Endothelial cell (in vitro differentiated cells): Measurements from ENCODE around the gene PPP1R14C. TPM values are rescaled to one million over a fixed set of nuclear protein-coding genes. Genes with fewer than 3 reads are reported as not detected.

Experiments
- DNase-seq: peaks from one replicate; pipeline ENCODE4 v3.0.0; 2021; ENCODE audit warnings: low spot score
- H3K27ac Mint-ChIP-seq: one replicate; pipeline ENCODE4 v1.8.0; 2021; ENCODE audit warnings: mixed read lengths, inconsistent platforms; ENCODE audit not compliant: unreplicated experiment
- H3K27me3 Mint-ChIP-seq: one replicate; pipeline ENCODE4 v1.8.0; 2021; ENCODE audit warnings: mild to moderate bottlenecking, moderate library complexity, mixed read lengths, inconsistent platforms; ENCODE audit not compliant: unreplicated experiment
- H3K36me3 Mint-ChIP-seq: one replicate; pipeline ENCODE4 v1.8.0; 2021; ENCODE audit warnings: mild to moderate bottlenecking, low read depth, mixed read lengths, inconsistent platforms; ENCODE audit not compliant: unreplicated experiment
- H3K4me1 Mint-ChIP-seq: one replicate; pipeline ENCODE4 v1.8.0; 2021; ENCODE audit warnings: mild to moderate bottlenecking, mixed read lengths, inconsistent platforms; ENCODE audit not compliant: unreplicated experiment
- H3K4me3 Mint-ChIP-seq: one replicate; pipeline ENCODE4 v1.8.0; 2021; ENCODE audit warnings: mild to moderate bottlenecking, mixed read lengths, inconsistent platforms; ENCODE audit not compliant: unreplicated experiment
- H3K9me3 Mint-ChIP-seq: one replicate; pipeline ENCODE4 v1.8.0; 2021; ENCODE audit warnings: mixed read lengths, inconsistent platforms; ENCODE audit not compliant: unreplicated experiment
- total RNA-seq: library from RNA; stranded (reverse); fragmentation: NEBNext Ultra II Directional; extraction: Animal tissue kit (Norgen Biotek cat#: 25700); gene quantifications from one replicate; pipeline ENCODE4 v1.2.1, GENCODE V29; 2021; ENCODE audit not compliant: unreplicated experiment
- TF ChIP-seq, protein P1 (sequence below): fragments of 200-600 bp; sonication (generic); IDR thresholded peaks from one replicate; pipeline ENCODE4 v1.5.0; 2021; ENCODE audit warnings: antibody characterized with exemption; ENCODE audit not compliant: unreplicated experiment

Gene PPP1R14C
- total RNA-seq, 1 donor from 2014 or later, result 2.5 TPM

DNA sequence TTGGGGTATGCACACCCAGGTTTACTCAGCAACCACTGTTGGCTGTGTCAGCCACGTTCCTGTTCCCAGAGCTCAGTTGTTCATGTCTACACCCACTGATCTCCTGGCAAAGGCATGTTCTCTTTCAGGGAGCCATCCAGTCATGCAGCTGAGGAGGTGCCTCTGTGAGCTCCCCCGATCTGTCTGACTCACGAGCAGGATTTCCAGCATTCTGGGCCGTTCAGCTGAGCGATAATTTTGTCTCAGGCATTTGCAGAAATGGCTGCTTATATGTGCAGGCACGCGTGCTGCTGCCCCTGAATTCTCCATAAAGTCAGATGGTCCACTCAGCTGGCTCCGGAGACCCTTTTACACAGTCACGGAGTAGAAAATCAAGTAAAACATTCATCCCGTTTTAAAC lies 147.6 kb downstream of the PPP1R14C start:
- Mint-ChIP-seq H3K27ac (no peak overlapping the region), H3K4me1 (peaks cover 10% of the 10 kb centered on the region), H3K4me3 (no peak overlapping the region), H3K27me3 (no peaks in the 10 kb centered on the region), H3K9me3 (peaks cover 3% of the 10 kb centered on the region), H3K36me3 (peaks cover 12% of the 10 kb centered on the region)
- TF ChIP-seq, protein P1, sequence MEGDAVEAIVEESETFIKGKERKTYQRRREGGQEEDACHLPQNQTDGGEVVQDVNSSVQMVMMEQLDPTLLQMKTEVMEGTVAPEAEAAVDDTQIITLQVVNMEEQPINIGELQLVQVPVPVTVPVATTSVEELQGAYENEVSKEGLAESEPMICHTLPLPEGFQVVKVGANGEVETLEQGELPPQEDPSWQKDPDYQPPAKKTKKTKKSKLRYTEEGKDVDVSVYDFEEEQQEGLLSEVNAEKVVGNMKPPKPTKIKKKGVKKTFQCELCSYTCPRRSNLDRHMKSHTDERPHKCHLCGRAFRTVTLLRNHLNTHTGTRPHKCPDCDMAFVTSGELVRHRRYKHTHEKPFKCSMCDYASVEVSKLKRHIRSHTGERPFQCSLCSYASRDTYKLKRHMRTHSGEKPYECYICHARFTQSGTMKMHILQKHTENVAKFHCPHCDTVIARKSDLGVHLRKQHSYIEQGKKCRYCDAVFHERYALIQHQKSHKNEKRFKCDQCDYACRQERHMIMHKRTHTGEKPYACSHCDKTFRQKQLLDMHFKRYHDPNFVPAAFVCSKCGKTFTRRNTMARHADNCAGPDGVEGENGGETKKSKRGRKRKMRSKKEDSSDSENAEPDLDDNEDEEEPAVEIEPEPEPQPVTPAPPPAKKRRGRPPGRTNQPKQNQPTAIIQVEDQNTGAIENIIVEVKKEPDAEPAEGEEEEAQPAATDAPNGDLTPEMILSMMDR, result no peak
- no peak for DNase-seq

DNA sequence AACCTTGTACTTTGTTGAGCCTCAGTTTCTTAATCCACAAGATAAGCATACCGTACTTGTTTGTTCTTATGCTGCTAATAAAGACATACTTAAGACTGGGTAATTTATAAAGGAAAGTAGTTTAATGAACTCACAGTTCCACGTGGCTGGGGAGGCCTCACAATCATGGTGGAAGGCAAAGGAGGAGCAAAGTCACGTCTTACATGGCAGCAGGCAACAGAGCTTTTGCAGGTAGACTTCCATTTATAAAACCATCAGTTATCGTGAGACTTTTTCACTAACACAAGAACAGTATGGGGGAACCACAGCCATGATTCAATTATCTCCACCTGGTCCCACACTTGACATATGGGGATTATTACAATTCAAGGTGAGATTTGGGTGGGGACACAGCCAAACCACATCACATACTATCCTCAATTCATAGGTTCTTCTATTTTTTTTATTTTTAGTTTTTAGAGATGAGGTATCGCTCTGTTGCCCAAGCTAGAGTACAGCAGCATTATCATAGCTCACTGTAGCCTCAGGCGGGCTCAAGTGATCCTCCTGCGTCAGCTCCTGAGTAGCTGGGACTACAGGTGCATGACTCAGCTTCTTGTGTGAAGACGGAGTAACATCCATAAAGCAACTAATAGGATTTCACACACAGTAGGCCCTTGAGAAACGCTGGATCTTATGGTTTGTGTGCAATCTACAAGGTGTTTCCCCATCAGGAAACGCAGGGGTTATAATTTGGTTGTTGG lies 149.3 kb downstream of the PPP1R14C start:
- Mint-ChIP-seq H3K36me3 (no peaks in the 10 kb centered on the region), H3K27ac (no peak overlapping the region), H3K27me3 (no peaks in the 10 kb centered on the region), H3K4me1 (peaks cover under 1% of the 10 kb centered on the region), H3K4me3 (no peak overlapping the region), H3K9me3 (no peaks in the 10 kb centered on the region)
- no peak for DNase-seq
- TF ChIP-seq, protein P1, result no peak

DNA sequence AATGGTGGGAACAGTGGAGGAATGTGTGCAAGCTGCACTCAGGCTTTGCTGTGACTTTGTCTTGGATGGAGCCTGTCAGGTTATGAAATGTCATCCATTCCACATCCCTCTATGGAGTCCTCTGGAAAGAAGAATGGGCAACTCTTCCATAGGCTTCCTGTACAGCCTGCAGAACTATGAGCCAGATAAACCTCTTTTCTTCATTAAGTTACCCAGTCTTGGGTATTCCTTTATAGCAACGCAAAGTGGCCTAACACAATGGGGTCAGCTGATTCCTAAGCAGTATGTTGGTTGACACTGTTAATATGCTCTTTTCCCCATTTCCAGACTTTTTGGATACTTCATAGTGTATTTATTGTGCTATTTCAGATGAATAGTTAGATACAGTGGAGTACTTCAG lies 150.2 kb downstream of the PPP1R14C start:
- Mint-ChIP-seq H3K36me3 (peaks cover 5% of the 10 kb centered on the region), H3K27me3 (peaks cover 3% of the 10 kb centered on the region), H3K27ac (no peak overlapping the region), H3K4me3 (no peak overlapping the region), H3K4me1 (no peaks in the 10 kb centered on the region), H3K9me3 (no peaks in the 10 kb centered on the region)
- TF ChIP-seq, protein P1, result no peak
- no peak for DNase-seq

DNA sequence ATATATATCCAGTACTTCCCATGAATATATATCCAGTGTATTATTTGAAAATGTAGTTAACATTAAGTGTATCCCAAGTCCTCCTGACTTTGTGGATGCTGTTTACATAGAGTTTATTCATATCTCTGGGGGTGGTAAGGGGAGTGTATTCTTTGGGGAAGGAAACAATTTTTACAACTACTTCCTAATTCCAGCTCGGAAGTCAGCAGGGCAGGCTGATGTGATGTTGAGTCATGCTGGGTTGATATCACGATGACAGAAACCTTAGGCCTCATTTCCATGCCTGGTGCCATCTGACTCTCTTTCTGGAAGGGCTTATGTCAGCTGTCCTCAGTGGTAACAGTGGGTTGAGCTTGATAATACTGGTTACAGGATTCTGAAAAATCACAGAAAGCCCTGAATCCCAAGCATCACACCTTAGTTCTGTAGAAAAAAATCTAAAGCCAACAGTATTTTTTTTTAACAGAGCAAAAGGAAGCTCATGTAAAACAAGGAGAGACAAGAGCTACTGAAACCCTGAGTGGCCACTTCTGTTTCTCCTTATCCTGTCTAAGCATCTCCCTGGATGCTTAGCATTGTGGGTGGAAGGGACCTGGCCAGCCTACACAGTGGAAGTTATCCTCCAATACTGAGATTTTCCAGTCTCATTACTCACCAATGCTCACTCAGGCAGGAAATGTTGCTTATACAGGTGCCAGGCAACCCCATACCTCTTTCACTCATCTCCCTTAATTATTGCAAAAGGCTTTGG lies 150.8 kb downstream of the PPP1R14C start:
- no peak overlapping the region for H3K27ac Mint-ChIP-seq
- peaks cover 3% of the 10 kb centered on the region for H3K27me3 Mint-ChIP-seq
- no peak overlapping the region for H3K4me3 Mint-ChIP-seq
- no peaks in the 10 kb centered on the region for H3K4me1 Mint-ChIP-seq
- TF ChIP-seq, protein P1, result no peak
- DNase-seq, result no peak
- peaks cover 5% of the 10 kb centered on the region for H3K36me3 Mint-ChIP-seq
- H3K9me3 Mint-ChIP-seq, result no peaks in the 10 kb centered on the region

DNA sequence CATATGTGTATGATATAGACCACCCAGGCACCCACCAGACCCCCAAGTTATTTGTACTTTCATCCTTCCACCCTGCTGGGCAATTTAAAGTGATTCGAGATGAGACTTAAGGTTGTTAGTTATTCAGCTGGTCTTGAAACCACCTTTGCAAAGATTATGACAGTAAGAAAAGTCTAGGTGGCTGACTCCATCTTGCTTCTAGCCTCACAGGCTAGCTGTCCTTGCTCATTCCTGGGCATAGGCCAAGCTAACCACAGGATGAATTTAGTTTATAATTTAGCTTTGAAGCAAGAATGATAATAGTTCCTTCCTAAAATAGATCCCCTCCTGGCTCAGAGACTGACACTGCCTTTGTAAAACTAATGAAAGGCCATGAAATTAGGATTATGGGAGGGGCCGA lies 154.0 kb downstream of the PPP1R14C start:
- Mint-ChIP-seq H3K27me3 (peaks cover 3% of the 10 kb centered on the region), H3K4me3 (no peak overlapping the region), H3K36me3 (peaks cover 5% of the 10 kb centered on the region), H3K27ac (no peak overlapping the region), H3K9me3 (no peaks in the 10 kb centered on the region), H3K4me1 (peaks cover under 1% of the 10 kb centered on the region)
- TF ChIP-seq, protein P1, result no peak
- DNase-seq, result no peak
